Measurements from ENCODE around the gene C17orf100.

The C17orf100 gene

GRCh38 chr17:6651354-6651918 lies at the start of gene C17orf100, which contains the start of gene MED31:
Gene C17orf100 (plus strand): TSS chr17:6651762. CDS start chr17:6651914, 152 bp downstream.
Gene MED31 (minus strand): TSS chr17:6651605. CDS start chr17:6651528, 77 bp downstream.
- peak; percentile 83 to 93 (median 84) for DNase-seq (ENCODE audit: low read depth in 3 of 3, low spot score in 1 of 3)

GRCh38 chr17:6602141-6602540 lies 49.4 kb upstream of the C17orf100 start:
- DNase-seq (ENCODE audit: low read depth in 3 of 3, low spot score in 1 of 3) = no peak

GRCh38 chr17:6603744-6604325 lies 47.7 kb upstream of the C17orf100 start:
- no peak for DNase-seq (ENCODE audit: low read depth in 3 of 3, low spot score in 1 of 3)

GRCh38 chr17:6605142-6605541 lies 46.4 kb upstream of the C17orf100 start:
- DNase-seq (ENCODE audit: low read depth in 3 of 3, low spot score in 1 of 3) = no peak

- DNase-seq (ENCODE audit: low read depth in 3 of 3, low spot score in 1 of 3) = no peak
Observed at GRCh38 chr17:6608321-6608720, 43.2 kb upstream of the C17orf100 start.

- no peak for DNase-seq (ENCODE audit: low read depth in 3 of 3, low spot score in 1 of 3)
Observed at GRCh38 chr17:6610011-6610410, 41.6 kb upstream of the C17orf100 start.

GRCh38 chr17:6611231-6611630 lies 40.3 kb upstream of the C17orf100 start:
- no peak for DNase-seq (ENCODE audit: low read depth in 3 of 3, low spot score in 1 of 3)

GRCh38 chr17:6623941-6624340 lies 27.6 kb upstream of the C17orf100 start:
- DNase-seq (ENCODE audit: low read depth in 3 of 3, low spot score in 1 of 3) = no peak

GRCh38 chr17:6626616-6627015 lies 24.9 kb upstream of the C17orf100 start:
- DNase-seq (ENCODE audit: low read depth in 3 of 3, low spot score in 1 of 3) = no peak

- DNase-seq (ENCODE audit: low read depth in 3 of 3, low spot score in 1 of 3) = no peak
Observed at GRCh38 chr17:6627019-6627418, 24.5 kb upstream of the C17orf100 start.

- DNase-seq (ENCODE audit: low read depth in 3 of 3, low spot score in 1 of 3) = no peak
Observed at GRCh38 chr17:6630390-6630789, 21.2 kb upstream of the C17orf100 start.

GRCh38 chr17:6632530-6632929 lies 19.0 kb upstream of the C17orf100 start:
- no peak for DNase-seq (ENCODE audit: low read depth in 3 of 3, low spot score in 1 of 3)

- no peak for DNase-seq (ENCODE audit: low read depth in 3 of 3, low spot score in 1 of 3)
Observed at GRCh38 chr17:6633263-6633662, 18.3 kb upstream of the C17orf100 start.

- no peak for DNase-seq (ENCODE audit: low read depth in 3 of 3, low spot score in 1 of 3)
Observed at GRCh38 chr17:6636105-6636504, 15.5 kb upstream of the C17orf100 start.

- no peak for DNase-seq (ENCODE audit: low read depth in 3 of 3, low spot score in 1 of 3)
Observed at GRCh38 chr17:6636616-6637457, 14.7 kb upstream of the C17orf100 start.

GRCh38 chr17:6637458-6637840 lies 14.1 kb upstream of the C17orf100 start:
- DNase-seq (ENCODE audit: low read depth in 3 of 3, low spot score in 1 of 3) = no peak

GRCh38 chr17:6638046-6638908 lies 13.3 kb upstream of the C17orf100 start:
- DNase-seq (ENCODE audit: low read depth in 3 of 3, low spot score in 1 of 3) = no peak

- no peak for DNase-seq (ENCODE audit: low read depth in 3 of 3, low spot score in 1 of 3)
Observed at GRCh38 chr17:6639014-6639585, 12.5 kb upstream of the C17orf100 start.

- DNase-seq (ENCODE audit: low read depth in 3 of 3, low spot score in 1 of 3) = no peak
Observed at GRCh38 chr17:6639586-6640535, 11.7 kb upstream of the C17orf100 start.
